T47D (cell line): Measurements from ENCODE around the gene RGS6.

Experiments
- DNase-seq, 2 experiments: peaks; one replicate each; pipeline versions ENCODE4 v3.0.0 to v3.0.0-alpha.2; 2011 to 2012; ENCODE audit warnings: low read depth in 1 of 2, low spot score in 1 of 2
- JUND ChIP-seq: IDR thresholded peaks from 2 replicates; pipeline ENCODE4 v1.6.1; 2012; ENCODE audit warnings: low read depth
- in situ Hi-C: cut with HindIII; loops from 2 replicates; pipeline ENCODE4 v1.10.0; 2016; ENCODE audit warnings: low sequenced_read_pairs, low pct_unique_long_range_greater_than_20kb

The RGS6 gene

DNA sequence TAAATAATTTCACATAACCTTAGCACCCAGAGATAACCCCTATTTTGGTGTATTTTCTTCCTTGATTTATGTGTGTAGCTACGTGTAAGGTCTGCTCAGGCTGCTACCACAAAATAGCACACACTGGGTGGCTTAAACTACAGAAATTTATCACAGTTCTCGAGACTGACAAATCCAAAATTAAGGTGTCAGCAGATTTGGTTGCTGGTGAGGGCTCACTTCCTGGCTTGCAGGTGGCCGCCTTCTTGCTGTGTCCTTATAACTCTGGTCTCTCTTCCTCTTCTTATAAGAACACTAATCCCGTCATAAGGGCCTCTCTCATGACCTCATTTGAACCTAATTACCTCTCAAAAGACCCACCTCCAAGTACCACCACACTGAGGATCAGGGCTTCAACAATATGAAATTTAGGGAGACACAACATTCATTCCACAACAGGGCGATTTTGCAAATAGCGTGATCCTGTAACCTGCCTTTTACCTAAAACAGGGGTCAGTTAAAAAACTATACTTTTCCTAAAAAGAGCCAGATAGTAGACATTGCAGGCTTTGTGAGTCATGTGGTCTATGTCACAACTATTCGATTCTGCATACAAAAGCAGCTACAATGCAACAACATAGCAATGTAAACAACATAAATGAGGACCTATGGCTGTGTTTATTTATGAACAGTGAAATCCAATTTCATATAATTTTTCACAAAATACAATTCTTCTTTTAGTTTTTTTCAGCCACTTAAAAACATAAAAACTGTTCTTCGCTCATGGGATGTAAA lies 589.9 kb downstream of the RGS6 start:
- DNase-seq = no peak
- in situ Hi-C loops = no loop called here
- no peak for TF ChIP-seq JUND

DNA sequence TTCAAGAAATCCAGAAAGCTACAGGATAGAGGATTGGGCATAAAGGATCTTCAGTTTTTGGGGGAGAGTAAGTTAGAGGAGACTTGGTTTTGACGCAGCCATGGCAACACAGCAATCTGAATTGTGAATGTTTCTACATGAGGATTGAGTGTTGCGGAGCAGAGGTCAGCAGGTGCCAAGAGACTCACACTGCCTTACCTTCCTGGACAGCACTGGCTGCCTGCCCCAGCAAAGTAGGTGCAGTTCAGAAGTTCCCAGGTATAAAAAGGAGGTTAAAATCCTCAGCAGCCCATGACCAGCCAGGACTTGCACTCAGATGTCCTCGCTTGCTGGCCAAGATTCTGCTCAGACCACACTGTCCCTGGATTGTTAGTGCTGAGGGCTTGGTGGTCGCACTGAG lies 590.6 kb downstream of the RGS6 start:
- in situ Hi-C loops = no loop called here
- TF ChIP-seq JUND = no peak
- no peak for DNase-seq

- DNase-seq = no peak
- in situ Hi-C loops = no loop called here
These were observed 591.4 kb downstream of the RGS6 start for GRCh38 chr14:72523424-72524294.

GRCh38 chr14:72524295-72524629 lies 592.0 kb downstream of the RGS6 start:
- in situ Hi-C loops = no loop called here
- no peak for TF ChIP-seq JUND
- DNase-seq = no peak

More at GRCh38 chr14:72523424-72524294, 591.4 kb downstream of the RGS6 start:
- TF ChIP-seq JUND = no peak

GRCh38 chr14:72525087-72525915 lies 593.1 kb downstream of the RGS6 start:
- TF ChIP-seq JUND = no peak
- in situ Hi-C loops = no loop called here

DNA sequence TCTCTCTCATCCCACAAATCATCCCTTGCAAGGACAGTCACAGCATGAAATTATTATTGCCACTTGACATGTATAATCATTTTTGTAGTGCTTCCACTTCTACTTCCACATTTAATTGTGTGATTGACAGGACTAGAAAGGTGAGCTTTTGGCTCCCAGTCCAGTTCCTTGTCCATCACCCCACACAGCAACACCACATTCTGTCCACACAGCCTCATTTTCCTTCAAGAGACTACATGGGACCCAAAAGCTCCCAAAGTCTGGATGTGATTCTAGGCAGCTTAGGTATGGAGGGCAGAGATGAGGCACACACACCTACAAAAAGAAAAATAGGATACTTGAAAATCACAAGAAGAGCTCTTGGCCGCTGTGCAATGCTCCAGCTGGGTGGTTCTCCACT lies 595.4 kb downstream of the RGS6 start:
- TF ChIP-seq JUND = no peak
- in situ Hi-C loops = no loop called here

More at GRCh38 chr14:72525087-72525915, 593.1 kb downstream of the RGS6 start:
- DNase-seq = no peak

DNA sequence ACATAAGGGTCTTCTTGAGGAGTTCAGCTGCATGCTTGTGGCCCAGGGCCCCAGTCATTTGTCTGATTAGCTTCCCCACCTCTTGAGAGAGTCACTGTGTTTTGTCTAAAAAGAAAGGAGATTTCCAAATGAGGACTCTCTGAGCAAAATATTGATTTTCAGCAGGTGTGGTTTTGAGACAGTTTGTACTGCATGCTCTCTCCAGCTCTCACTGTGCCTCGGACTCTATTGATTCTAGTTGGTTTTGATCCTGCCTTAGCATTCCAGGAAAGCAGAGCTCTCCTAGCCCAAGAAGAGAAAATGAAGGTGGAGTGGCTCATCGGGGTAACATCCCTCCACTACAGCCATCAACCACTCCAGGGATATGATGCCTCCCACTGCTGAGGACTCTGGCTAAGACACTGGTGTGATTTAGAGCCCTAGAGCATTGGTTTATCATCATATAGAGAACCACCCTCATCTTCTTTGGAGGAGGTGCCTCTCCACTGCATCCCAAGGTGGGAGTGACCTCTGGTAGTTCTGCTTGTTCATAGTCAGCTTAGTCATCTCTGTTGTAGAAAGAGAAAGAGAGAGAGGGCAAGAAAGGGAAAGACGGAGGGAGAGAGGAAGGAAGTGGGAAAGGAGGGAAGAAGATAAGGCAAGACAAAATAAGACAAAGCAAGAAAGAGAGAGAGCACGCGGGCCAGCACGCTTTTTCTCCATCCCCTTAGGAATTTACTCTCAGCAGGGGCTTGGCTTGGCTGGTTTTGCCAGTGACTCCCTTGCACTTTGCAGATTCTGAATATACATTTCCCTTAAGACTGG lies 596.0 kb downstream of the RGS6 start:
- DNase-seq = no peak
- in situ Hi-C loops = no loop called here
- no peak for TF ChIP-seq JUND

More for the DNA sequence above, 595.4 kb downstream of the RGS6 start:
- no peak for DNase-seq

DNA sequence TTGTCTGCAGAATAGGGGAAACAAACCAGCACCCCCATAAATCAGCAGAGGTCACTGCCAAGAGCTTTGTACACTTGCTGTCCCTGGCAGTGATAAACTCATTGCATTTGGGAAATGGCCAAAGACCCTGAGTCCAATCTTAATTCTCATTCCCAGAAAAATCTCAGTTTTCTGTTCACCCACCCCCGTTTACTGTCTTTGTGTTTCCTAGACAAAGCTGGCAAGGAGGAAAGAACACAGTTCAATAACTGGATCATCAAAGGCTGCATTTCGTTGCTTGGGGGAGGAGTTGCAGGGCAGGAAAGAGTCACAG lies 596.6 kb downstream of the RGS6 start:
- no peak for TF ChIP-seq JUND
- in situ Hi-C loops = no loop called here
- DNase-seq = no peak

DNA sequence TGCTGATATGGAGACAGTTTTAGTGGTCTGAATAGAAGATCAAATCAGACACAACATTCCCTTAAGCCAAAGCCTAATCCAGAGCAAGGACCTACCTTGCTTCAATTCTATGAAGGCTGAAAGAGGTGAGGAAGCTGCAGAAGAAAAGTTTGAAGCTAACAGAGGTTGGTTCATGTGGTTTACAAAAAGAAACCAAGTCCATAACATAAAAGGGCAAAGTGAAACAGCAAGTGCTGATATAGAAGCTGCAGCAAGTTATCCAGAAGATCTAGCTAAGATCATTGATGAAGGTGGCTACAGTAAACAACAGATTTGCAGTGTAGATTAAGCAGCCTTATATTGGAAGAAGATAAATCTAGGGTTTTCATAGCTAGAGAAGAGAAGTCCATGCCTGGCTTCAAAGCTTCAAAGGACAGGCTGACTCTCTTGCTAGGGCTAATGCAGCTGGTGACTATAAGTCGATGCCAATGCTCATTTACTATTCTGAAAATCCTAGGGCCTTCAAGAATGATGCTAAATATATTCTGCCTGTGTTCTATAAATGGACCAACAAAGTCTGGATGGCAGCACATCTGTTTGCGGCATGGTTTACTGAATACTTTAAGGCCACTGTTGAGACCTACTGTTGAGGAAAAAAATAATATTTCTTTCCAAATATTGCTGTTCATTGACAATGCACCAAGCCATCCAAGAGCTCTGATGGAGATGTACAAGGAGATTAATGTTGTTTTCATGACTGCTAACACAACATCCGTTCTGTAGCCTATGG lies 600.6 kb downstream of the RGS6 start:
- TF ChIP-seq JUND = no peak
- in situ Hi-C loops = no loop called here
- no peak for DNase-seq

DNA sequence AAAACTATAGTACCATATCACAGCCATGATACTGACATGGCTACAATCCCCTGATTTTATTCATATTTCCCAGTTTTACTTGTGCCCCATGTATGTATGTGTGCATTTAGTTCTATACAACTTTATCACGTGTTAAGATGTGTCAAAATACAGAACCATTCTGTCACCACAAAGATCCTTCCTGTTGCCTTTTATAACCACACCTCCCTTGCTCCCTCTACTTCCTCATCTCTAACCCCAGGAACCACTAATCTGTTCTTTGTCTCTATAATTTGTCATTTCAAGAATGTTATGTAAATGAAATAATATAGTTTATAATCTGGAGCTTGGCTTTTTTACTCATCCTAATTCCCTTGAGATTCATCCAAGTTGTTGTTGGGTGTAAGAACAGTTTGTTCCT lies 603.3 kb downstream of the RGS6 start:
- no peak for TF ChIP-seq JUND
- in situ Hi-C loops = no loop called here
- DNase-seq = no peak

GRCh38 chr14:72538387-72538786 lies 606.2 kb downstream of the RGS6 start:
- in situ Hi-C loops = no loop called here
- no peak for DNase-seq
- TF ChIP-seq JUND = no peak
